ENCODE results near the gene MICAL2.

Gene MICAL2

GRCh38 chr11:12157241-12157661 lies 46.9 kb downstream of the MICAL2 start:
- no peaks in the 10 kb centered on the region for H3K9me3 ChIP-seq (ENCODE audit: control insufficient read depth, low read length)

GRCh38 chr11:12158909-12159308 lies 48.5 kb downstream of the MICAL2 start:
- Histone ChIP-seq H3K9ac (no peak overlapping the region), H3K4me3 (ENCODE audit: low read depth, low read length) (no peak overlapping the region), H2AFZ (peak overlapping the region; percentile 7), H3K27me3 (ENCODE audit: control insufficient read depth, insufficient read depth, low read length) (no peaks in the 10 kb centered on the region), H3K79me2 (no peaks in the 10 kb centered on the region), H3K36me3 (ENCODE audit: control insufficient read depth, insufficient read depth, low read length) (no peaks in the 10 kb centered on the region), H3K27ac (no peak overlapping the region), H3K4me2 (ENCODE audit: low read length) (no peak overlapping the region), H3K9me3 (ENCODE audit: control insufficient read depth, low read length) (no peaks in the 10 kb centered on the region), H3K4me1 (no peaks in the 10 kb centered on the region)
- TF ChIP-seq, protein P1, sequence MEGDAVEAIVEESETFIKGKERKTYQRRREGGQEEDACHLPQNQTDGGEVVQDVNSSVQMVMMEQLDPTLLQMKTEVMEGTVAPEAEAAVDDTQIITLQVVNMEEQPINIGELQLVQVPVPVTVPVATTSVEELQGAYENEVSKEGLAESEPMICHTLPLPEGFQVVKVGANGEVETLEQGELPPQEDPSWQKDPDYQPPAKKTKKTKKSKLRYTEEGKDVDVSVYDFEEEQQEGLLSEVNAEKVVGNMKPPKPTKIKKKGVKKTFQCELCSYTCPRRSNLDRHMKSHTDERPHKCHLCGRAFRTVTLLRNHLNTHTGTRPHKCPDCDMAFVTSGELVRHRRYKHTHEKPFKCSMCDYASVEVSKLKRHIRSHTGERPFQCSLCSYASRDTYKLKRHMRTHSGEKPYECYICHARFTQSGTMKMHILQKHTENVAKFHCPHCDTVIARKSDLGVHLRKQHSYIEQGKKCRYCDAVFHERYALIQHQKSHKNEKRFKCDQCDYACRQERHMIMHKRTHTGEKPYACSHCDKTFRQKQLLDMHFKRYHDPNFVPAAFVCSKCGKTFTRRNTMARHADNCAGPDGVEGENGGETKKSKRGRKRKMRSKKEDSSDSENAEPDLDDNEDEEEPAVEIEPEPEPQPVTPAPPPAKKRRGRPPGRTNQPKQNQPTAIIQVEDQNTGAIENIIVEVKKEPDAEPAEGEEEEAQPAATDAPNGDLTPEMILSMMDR (IDR thresholded peaks at IDR 0.05) = no peak

More at GRCh38 chr11:12157241-12157661, 46.9 kb downstream of the MICAL2 start:
- no peaks in the 10 kb centered on the region for H3K4me1 ChIP-seq
- H3K9ac ChIP-seq = no peak overlapping the region
- H3K27ac ChIP-seq = no peak overlapping the region
- H3K4me2 ChIP-seq (ENCODE audit: low read length) = no peak overlapping the region
- H2AFZ ChIP-seq = no peak overlapping the region
- H3K36me3 ChIP-seq (ENCODE audit: control insufficient read depth, insufficient read depth, low read length) = no peaks in the 10 kb centered on the region
- H3K27me3 ChIP-seq (ENCODE audit: control insufficient read depth, insufficient read depth, low read length) = no peaks in the 10 kb centered on the region
- H3K4me3 ChIP-seq (ENCODE audit: low read depth, low read length) = no peak overlapping the region
- H3K79me2 ChIP-seq = no peaks in the 10 kb centered on the region
- TF ChIP-seq, protein P1 (IDR thresholded peaks at IDR 0.05) = no peak

- no peak overlapping the region for H3K9ac ChIP-seq
- TF ChIP-seq, protein P1 (IDR thresholded peaks at IDR 0.05) = no peak
- no peaks in the 10 kb centered on the region for H3K79me2 ChIP-seq
- no peaks in the 10 kb centered on the region for H3K36me3 ChIP-seq (ENCODE audit: control insufficient read depth, insufficient read depth, low read length)
- no peak overlapping the region for H2AFZ ChIP-seq
- H3K27ac ChIP-seq = no peak overlapping the region
- no peak overlapping the region for H3K4me2 ChIP-seq (ENCODE audit: low read length)
- H3K27me3 ChIP-seq (ENCODE audit: control insufficient read depth, insufficient read depth, low read length) = no peaks in the 10 kb centered on the region
- H3K4me3 ChIP-seq (ENCODE audit: low read depth, low read length) = no peak overlapping the region
- H3K4me1 ChIP-seq = no peaks in the 10 kb centered on the region
- no peaks in the 10 kb centered on the region for H3K9me3 ChIP-seq (ENCODE audit: control insufficient read depth, low read length)
Observed at GRCh38 chr11:12159351-12160099, 49.1 kb downstream of the MICAL2 start.

- no peaks in the 10 kb centered on the region for H3K79me2 ChIP-seq
- H3K27me3 ChIP-seq (ENCODE audit: control insufficient read depth, insufficient read depth, low read length) = no peaks in the 10 kb centered on the region
- H3K4me2 ChIP-seq (ENCODE audit: low read length) = no peak overlapping the region
- no peak overlapping the region for H3K27ac ChIP-seq
- TF ChIP-seq, protein P1 (IDR thresholded peaks at IDR 0.05) = no peak
- H3K4me3 ChIP-seq (ENCODE audit: low read depth, low read length) = no peak overlapping the region
- no peak overlapping the region for H2AFZ ChIP-seq
- no peaks in the 10 kb centered on the region for H3K9me3 ChIP-seq (ENCODE audit: control insufficient read depth, low read length)
- H3K4me1 ChIP-seq = no peaks in the 10 kb centered on the region
- no peaks in the 10 kb centered on the region for H3K36me3 ChIP-seq (ENCODE audit: control insufficient read depth, insufficient read depth, low read length)
- H3K9ac ChIP-seq = no peak overlapping the region
Observed at GRCh38 chr11:12160231-12160630, 49.8 kb downstream of the MICAL2 start.

DNA sequence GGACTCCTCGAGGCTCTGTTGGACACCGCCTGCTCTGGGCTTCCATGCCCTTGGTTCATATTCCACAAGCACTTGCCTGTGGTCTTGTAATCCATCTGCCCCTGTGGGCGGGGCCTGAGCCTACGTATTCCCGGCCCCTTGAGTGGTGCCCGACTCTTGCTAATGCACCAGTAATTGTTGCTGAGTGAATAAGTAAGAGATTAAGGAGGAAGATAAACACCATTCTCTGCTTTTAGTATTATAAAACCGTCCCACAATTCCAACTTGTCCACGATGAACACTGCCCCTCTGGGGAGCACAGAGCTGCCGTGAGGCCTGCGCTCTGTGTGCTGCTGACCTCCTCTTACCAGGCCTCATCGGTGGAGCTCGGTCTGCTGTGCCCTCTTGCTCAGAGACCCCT lies 50.3 kb downstream of the MICAL2 start:
- Histone ChIP-seq H3K27me3 (ENCODE audit: control insufficient read depth, insufficient read depth, low read length) (no peaks in the 10 kb centered on the region), H3K4me2 (ENCODE audit: low read length) (no peak overlapping the region), H3K79me2 (no peaks in the 10 kb centered on the region), H3K9me3 (ENCODE audit: control insufficient read depth, low read length) (no peaks in the 10 kb centered on the region), H3K9ac (no peak overlapping the region), H3K4me3 (ENCODE audit: low read depth, low read length) (no peak overlapping the region), H3K27ac (no peak overlapping the region), H3K36me3 (ENCODE audit: control insufficient read depth, insufficient read depth, low read length) (no peaks in the 10 kb centered on the region), H2AFZ (no peak overlapping the region), H3K4me1 (no peaks in the 10 kb centered on the region)
- TF ChIP-seq, protein P1 (IDR thresholded peaks at IDR 0.05) = no peak

All from parathyroid adenoma (tissue), 2 donors.